AG04450 (cell line): ENCODE results near the gene PIPOX. TPM values are rescaled to one million over a fixed set of nuclear protein-coding genes. Genes with fewer than 3 reads are reported as not detected.

ENCODE experiments used
- CTCF ChIA-PET: fragments of 300-600, 350-600 bp; formaldehyde crosslinking; extraction: SDS; loops from one replicate; lab custom pipeline; 2022; ENCODE audit warnings: antibody characterized with exemption, inconsistent platforms; lab: Charles Lee
- POLR2A ChIA-PET: fragments of 350-600 bp; formaldehyde crosslinking; extraction: SDS; loops from one replicate; lab custom pipeline; 2021; ENCODE audit warnings: antibody characterized with exemption, inconsistent platforms; lab: Yijun Ruan, JAX
- DNase-seq: peaks from one replicate; pipeline ENCODE4 v3.0.0-alpha.2; 2011; ENCODE audit warnings: low read depth, low spot score
- H3K27ac ChIP-seq: one replicate; pipeline ENCODE4 v1.5.1; 2012; ENCODE audit warnings: low read depth, low read length, control low read depth
- H3K27me3 ChIP-seq: one replicate; pipeline ENCODE4 v1.6.0; 2012; ENCODE audit warnings: low read length; ENCODE audit not compliant: control insufficient read depth, insufficient read depth
- H3K4me3 ChIP-seq: 2 replicates; pipeline ENCODE4 v1.5.1; 2011; ENCODE audit warnings: mild to moderate bottlenecking, low read depth, low read length, control low read depth
- H3K9me3 ChIP-seq: 2 replicates; pipeline ENCODE4 v1.5.1; 2012; ENCODE audit warnings: low read length; ENCODE audit not compliant: control insufficient read depth, insufficient read depth
- polyA plus RNA-seq: library from polyadenylated mRNA; depleted of rRNA; stranded (reverse); fragments of >200 nt; gene quantifications from 2 replicates; pipeline ENCODE4 v1.2.3, GENCODE V29; 2011
- TF ChIP-seq, protein P1 (sequence below): IDR thresholded peaks from 2 replicates; pipeline ENCODE4 v1.5.1; 2011; ENCODE audit warnings: low read depth, low read length, control low read depth, inconsistent platforms

PIPOX gene
- polyA plus RNA-seq, 1 experiment: 0.79 TPM

DNA sequence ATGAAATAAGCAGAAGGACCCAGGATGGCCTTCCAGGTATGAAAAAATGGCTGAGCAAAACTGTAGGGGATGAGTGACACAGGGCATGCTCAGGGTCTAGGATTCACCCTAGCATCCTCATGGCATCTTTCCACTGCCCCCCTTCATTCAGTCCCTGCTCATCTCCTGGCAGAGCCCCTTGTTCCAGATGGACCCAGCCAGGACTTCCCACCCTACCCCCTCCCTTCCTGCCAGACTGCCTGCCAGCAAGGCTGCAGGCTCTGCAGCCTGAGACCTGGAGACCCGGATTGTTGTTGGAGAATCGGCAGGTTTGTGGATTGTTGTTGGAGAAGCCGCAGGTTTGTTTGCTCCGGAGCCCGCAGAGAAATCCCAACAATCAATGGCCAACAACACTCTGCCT, 43.7 kb upstream of the PIPOX start:
- POLR2A ChIA-PET: no interaction called here
- peaks cover 51% of the 10 kb centered on the region for H3K27me3 ChIP-seq

GRCh38 chr17:29000973-29001372, 42.0 kb upstream of the PIPOX start:
- POLR2A ChIA-PET: no interaction called here
- TF ChIP-seq, protein P1, sequence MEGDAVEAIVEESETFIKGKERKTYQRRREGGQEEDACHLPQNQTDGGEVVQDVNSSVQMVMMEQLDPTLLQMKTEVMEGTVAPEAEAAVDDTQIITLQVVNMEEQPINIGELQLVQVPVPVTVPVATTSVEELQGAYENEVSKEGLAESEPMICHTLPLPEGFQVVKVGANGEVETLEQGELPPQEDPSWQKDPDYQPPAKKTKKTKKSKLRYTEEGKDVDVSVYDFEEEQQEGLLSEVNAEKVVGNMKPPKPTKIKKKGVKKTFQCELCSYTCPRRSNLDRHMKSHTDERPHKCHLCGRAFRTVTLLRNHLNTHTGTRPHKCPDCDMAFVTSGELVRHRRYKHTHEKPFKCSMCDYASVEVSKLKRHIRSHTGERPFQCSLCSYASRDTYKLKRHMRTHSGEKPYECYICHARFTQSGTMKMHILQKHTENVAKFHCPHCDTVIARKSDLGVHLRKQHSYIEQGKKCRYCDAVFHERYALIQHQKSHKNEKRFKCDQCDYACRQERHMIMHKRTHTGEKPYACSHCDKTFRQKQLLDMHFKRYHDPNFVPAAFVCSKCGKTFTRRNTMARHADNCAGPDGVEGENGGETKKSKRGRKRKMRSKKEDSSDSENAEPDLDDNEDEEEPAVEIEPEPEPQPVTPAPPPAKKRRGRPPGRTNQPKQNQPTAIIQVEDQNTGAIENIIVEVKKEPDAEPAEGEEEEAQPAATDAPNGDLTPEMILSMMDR: no peak
- no peak overlapping the region for H3K4me3 ChIP-seq
- H3K27me3 ChIP-seq: peaks cover 63% of the 10 kb centered on the region
- no peak overlapping the region for H3K27ac ChIP-seq
- no peaks in the 10 kb centered on the region; the same call in 1 of the 2 replicates for H3K9me3 ChIP-seq
- CTCF ChIA-PET: no interaction called here
- no peak for DNase-seq

More for the DNA sequence above, 43.7 kb upstream of the PIPOX start:
- TF ChIP-seq, protein P1: no peak
- Histone ChIP-seq H3K9me3 (no peaks in the 10 kb centered on the region), H3K4me3 (no peak overlapping the region), H3K27ac (no peak overlapping the region)
- CTCF ChIA-PET: no interaction called here
- no peak for DNase-seq

- Histone ChIP-seq H3K27me3 (peaks cover 70% of the 10 kb centered on the region), H3K9me3 (no peaks in the 10 kb centered on the region; the same call in 1 of the 2 replicates), H3K4me3 (no peak overlapping the region), H3K27ac (no peak overlapping the region)
- CTCF ChIA-PET: no interaction called here
- TF ChIP-seq, protein P1: no peak
- no peak for DNase-seq
- POLR2A ChIA-PET: no interaction called here
Observed at GRCh38 chr17:29002811-29003210, 40.1 kb upstream of the PIPOX start.

DNA sequence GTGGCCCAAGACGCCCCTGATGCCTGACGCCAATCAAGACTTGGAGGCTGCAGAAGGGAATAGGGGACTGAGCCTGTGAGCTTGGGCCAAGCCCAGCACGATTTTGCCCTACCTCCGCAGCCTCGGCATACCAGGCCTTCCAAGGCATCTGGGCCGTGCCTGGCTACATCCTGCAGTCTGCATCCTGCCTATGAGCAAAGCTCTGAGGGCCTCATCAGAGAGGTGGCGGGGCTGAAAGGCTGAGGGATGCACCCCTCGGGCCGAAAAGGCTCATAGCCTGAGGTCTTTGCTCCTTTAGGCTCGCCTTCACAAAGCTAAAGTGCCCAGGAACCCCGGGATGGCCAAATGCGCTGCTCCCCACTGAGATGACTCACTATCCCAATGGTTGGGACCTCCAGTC, 39.7 kb upstream of the PIPOX start:
- ChIA-PET POLR2A (no interaction called here), CTCF (no interaction called here)
- TF ChIP-seq, protein P1: no peak
- Histone ChIP-seq H3K27ac (no peak overlapping the region), H3K9me3 (no peaks in the 10 kb centered on the region; the same call in 1 of the 2 replicates), H3K27me3 (peaks cover 73% of the 10 kb centered on the region), H3K4me3 (no peak overlapping the region)
- DNase-seq: no peak

DNA sequence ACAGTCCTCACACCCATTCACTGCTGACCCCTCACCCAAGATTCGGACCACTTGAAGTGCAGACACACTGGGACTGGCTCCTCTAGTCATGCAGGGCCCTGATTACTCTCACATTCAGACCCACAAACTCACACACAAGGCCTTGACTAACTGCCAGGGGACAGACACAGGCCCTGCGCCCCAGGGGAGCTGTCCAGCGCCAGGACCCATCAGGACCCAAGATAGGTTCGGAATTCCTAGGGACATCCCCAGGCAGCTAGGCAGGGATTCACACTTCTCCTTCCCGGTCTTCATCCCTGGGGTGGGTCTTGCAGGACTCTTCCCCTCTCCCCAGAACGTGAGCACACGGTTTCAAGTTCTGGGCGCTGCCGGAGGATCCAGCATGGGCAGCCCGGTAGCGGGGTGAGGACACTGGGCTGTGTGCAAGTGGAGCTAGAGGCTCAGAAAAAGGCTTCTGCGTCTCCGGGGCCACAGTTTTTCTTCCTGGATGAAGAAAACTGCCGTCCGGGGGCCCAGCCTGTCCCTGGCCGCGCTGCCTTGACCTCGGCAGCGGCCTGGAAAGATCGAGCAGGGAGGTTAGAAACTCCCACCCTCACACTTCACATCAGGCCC, 38.8 kb upstream of the PIPOX start:
- POLR2A ChIA-PET: no interaction called here
- TF ChIP-seq, protein P1: no peak
- no peak overlapping the region for H3K4me3 ChIP-seq
- peaks cover 74% of the 10 kb centered on the region for H3K27me3 ChIP-seq
- no peak overlapping the region for H3K27ac ChIP-seq
- CTCF ChIA-PET: no interaction called here
- no peaks in the 10 kb centered on the region; the same call in 1 of the 2 replicates for H3K9me3 ChIP-seq
- peak; percentile 3 for DNase-seq
